Measurements from ENCODE around the gene TFR2.

DNA sequence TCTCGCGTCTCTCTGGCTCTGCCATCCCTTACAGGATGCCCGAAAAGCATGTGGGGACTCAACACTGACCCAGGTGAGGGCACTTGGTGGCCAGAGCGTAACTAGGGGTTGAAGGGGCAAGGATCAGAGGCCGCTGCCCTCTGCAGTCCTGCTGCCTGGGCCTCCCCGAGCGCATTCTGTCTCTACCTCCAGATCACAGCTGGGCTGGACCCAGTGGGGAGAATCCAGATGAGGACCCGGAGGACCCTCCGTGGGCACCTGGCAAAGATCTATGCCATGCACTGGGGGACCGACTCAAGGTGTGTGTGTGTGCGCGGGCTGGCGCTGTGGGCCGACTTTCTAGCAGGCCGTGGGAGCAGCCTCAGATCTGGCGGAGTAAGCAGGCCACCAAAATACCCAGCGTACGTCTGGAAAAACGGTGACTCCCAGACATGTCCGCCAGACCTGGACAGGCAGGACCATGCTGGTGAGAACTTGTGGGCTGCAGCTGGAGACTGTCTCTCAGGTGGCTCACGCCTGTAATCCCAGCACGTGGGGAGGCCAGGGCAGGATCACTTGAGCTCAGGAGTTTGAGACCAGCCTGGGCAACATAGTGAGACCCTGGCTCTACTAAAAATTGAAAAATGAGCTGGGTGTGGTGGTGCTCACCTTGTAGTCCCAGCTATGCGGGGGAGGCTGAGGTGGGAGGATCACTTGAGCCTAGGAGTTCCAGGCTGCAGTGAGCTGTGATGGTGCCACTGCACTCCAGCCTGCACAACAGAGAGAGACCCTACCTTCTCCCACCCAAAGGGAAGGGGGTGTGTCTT lies 35.4 kb upstream of the TFR2 start:
- TF ChIP-seq, protein P1, sequence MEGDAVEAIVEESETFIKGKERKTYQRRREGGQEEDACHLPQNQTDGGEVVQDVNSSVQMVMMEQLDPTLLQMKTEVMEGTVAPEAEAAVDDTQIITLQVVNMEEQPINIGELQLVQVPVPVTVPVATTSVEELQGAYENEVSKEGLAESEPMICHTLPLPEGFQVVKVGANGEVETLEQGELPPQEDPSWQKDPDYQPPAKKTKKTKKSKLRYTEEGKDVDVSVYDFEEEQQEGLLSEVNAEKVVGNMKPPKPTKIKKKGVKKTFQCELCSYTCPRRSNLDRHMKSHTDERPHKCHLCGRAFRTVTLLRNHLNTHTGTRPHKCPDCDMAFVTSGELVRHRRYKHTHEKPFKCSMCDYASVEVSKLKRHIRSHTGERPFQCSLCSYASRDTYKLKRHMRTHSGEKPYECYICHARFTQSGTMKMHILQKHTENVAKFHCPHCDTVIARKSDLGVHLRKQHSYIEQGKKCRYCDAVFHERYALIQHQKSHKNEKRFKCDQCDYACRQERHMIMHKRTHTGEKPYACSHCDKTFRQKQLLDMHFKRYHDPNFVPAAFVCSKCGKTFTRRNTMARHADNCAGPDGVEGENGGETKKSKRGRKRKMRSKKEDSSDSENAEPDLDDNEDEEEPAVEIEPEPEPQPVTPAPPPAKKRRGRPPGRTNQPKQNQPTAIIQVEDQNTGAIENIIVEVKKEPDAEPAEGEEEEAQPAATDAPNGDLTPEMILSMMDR (IDR thresholded peaks at IDR 0.05; ENCODE audit: insufficient read depth, low read depth, low read length) = no peak
- TF ChIP-seq EZH2 (IDR thresholded peaks at IDR 0.05; ENCODE audit: insufficient read depth, low read length) = no peak
